Stimulated activated CD8-positive, alpha-beta memory T cell treated with anti-CD3 and anti-CD28 coated beads, Interleukin-7, amount 100 ng/mL, for 24 hours (primary cell): ENCODE results near the gene ATPAF2.

Experiments used
- DNase-seq: peaks from one replicate; pipeline ENCODE4 v3.0.0-alpha.2; 2020; ENCODE audit warnings: low read depth

ATPAF2 gene

GRCh38 chr17:18039535-18040260 lies 730 bp upstream of the ATPAF2 start:
- DNase-seq = no peak

- no peak for DNase-seq
Observed at GRCh38 chr17:18038149-18038850, 668 bp downstream of the ATPAF2 start.

GRCh38 chr17:18037486-18037885 lies 1.5 kb downstream of the ATPAF2 start:
- DNase-seq = no peak

- DNase-seq = no peak
Observed at GRCh38 chr17:18035704-18036103, 3.3 kb downstream of the ATPAF2 start.

GRCh38 chr17:18033442-18034099 lies 5.4 kb downstream of the ATPAF2 start:
- DNase-seq = no peak

- no peak for DNase-seq
Observed at GRCh38 chr17:18031955-18032354, 7.0 kb downstream of the ATPAF2 start.

- no peak for DNase-seq
Observed at GRCh38 chr17:18028952-18029540, 9.9 kb downstream of the ATPAF2 start.

- no peak for DNase-seq
Observed at GRCh38 chr17:18028114-18028951, 10.6 kb downstream of the ATPAF2 start.

GRCh38 chr17:18027280-18027679 lies 11.7 kb downstream of the ATPAF2 start:
- no peak for DNase-seq

- DNase-seq = no peak
Observed at GRCh38 chr17:18025945-18026776, 12.8 kb downstream of the ATPAF2 start.

- no peak for DNase-seq
Observed at GRCh38 chr17:18025241-18025944, 13.6 kb downstream of the ATPAF2 start.

GRCh38 chr17:18021372-18021771 lies 17.6 kb downstream of the ATPAF2 start:
- no peak for DNase-seq

- no peak for DNase-seq
Observed at GRCh38 chr17:18020971-18021370, 18.0 kb downstream of the ATPAF2 start.

- DNase-seq = no peak
Observed at GRCh38 chr17:18019838-18020154, 19.2 kb downstream of the ATPAF2 start.

GRCh38 chr17:18018411-18018921 lies 20.5 kb downstream of the ATPAF2 start:
- no peak for DNase-seq

GRCh38 chr17:18017958-18018357 lies 21.0 kb downstream of the ATPAF2 start:
- no peak for DNase-seq

GRCh38 chr17:18016426-18016825 lies 22.5 kb downstream of the ATPAF2 start:
- no peak for DNase-seq

- no peak for DNase-seq
Observed at GRCh38 chr17:18015593-18015992, 23.4 kb downstream of the ATPAF2 start.

- DNase-seq = no peak
Observed at GRCh38 chr17:18014006-18014405, 25.0 kb downstream of the ATPAF2 start.

- no peak for DNase-seq
Observed at GRCh38 chr17:18011286-18011685, 27.7 kb downstream of the ATPAF2 start.
